ENCODE data around the gene AK3. TPM values are rescaled to one million over a fixed set of nuclear protein-coding genes. Genes with fewer than 3 reads are reported as not detected.
"Not testable (repeated sequence)": the region's sequence is repeated elsewhere in the genome, so short reads cannot be mapped to it uniquely, and the experiment has no call there.

Gene AK3
- total and polyA plus RNA-seq, 2 experiments from 2014 or later, result 62.8 to 80.4 TPM

GRCh38 chr9:4662108-4662988 is 78.7 kb downstream of the AK3 start, which contains the start of gene PLPP6:
Gene PLPP6, plus strand, starts transcription at chr9:4662294. Its CDS starts 82 bp downstream, at chr9:4662376.
- no peaks in the 10 kb centered on the region for H3K27me3 ChIP-seq (replicated peaks; ENCODE audit: insufficient read depth)
- H2AFZ ChIP-seq, result peak within 1 kb of the TSS; percentile 89
- H3F3A ChIP-seq (ENCODE audit: insufficient read depth), result peaks cover 38% of the 10 kb centered on the region
- WGBS, 2 experiments (ENCODE audit: low coverage in 1 of 2, low lambda C conversion rate in 2 of 2, missing lambda C conversion rate in 2 of 2), result 4 to 5% methylated on average over 51 to 54 of the region's 70 CpGs
- H4K20me1 ChIP-seq (ENCODE audit: insufficient read depth), result no peaks in the 10 kb centered on the region
- peak within 1 kb of the TSS; percentile 83 for H3K9ac ChIP-seq
- H3K4me2 ChIP-seq (ENCODE audit: unreplicated experiment), result peak within 1 kb of the TSS; percentile 91
- H3K27ac ChIP-seq, result peak within 1 kb of the TSS; percentile 20; the same call in 1 of the 2 replicates
- no peaks in the 10 kb centered on the region for H3K79me2 ChIP-seq (ENCODE audit: insufficient read depth)
- TF ChIP-seq EZH2phosphoT487 (IDR thresholded peaks at IDR 0.05; ENCODE audit: insufficient read depth, low read depth) (no peak), EZH2 (IDR thresholded peaks at IDR 0.05; ENCODE audit: insufficient read depth, poor library complexity, severe bottlenecking) (no peak)
- DNase-seq, result peak; percentile 94
- H3K4me1 ChIP-seq (ENCODE audit: insufficient read depth), result peaks cover 39% of the 10 kb centered on the region
- H3K36me3 ChIP-seq (ENCODE audit: low read depth), result no peaks in the 10 kb centered on the region
- no peaks in the 10 kb centered on the region for H3K9me2 ChIP-seq (ENCODE audit: insufficient read depth)
- H3K9me3 ChIP-seq (ENCODE audit: low read depth), result no peaks in the 10 kb centered on the region
- H3K4me3 ChIP-seq, result peak within 1 kb of the TSS; percentile 87
- in situ Hi-C loops (cut with MboI), result no loop called here

- in situ Hi-C loops (cut with MboI), result no loop called here
Measured at GRCh38 chr9:4661611-4662010, 79.4 kb downstream of the AK3 start.

DNA sequence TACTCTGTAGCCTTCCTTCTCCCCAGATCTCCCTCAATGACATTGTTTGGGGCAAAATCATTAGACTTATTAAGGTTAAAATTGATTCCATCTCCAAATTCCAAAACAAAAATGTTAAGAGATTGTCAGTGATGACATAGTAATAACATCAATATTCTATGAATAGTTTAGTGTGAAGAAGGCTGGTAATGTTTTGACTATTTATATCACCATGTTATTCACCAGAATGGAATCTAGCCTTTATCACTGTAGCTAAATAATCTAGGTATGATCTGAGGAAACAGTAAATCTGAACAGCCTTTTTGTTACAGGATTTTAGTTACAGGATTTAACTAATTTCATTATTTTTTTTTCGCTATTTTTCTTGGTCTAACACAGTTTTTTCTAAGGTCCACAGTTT is 79.8 kb downstream of the AK3 start:
- in situ Hi-C loops (cut with MboI), result no loop called here
- TF ChIP-seq EZH2phosphoT487 (IDR thresholded peaks at IDR 0.05; ENCODE audit: insufficient read depth, low read depth) (no peak), EZH2 (IDR thresholded peaks at IDR 0.05; ENCODE audit: insufficient read depth, poor library complexity, severe bottlenecking) (no peak)
- Histone ChIP-seq H3K9me2 (ENCODE audit: insufficient read depth) (no peaks in the 10 kb centered on the region), H3K27ac (0 out of 2 replicates have a peak overlapping the region, but pooled peaks have one; percentile 10), H3F3A (ENCODE audit: insufficient read depth) (peaks cover 38% of the 10 kb centered on the region), H3K36me3 (ENCODE audit: low read depth) (no peaks in the 10 kb centered on the region), H3K79me2 (ENCODE audit: insufficient read depth) (no peaks in the 10 kb centered on the region), H3K4me1 (ENCODE audit: insufficient read depth) (peaks cover 39% of the 10 kb centered on the region), H3K9me3 (ENCODE audit: low read depth) (no peaks in the 10 kb centered on the region), H2AFZ (peak overlapping the region; percentile 89; the same call in 1 of the 2 replicates), H4K20me1 (ENCODE audit: insufficient read depth) (no peaks in the 10 kb centered on the region), H3K27me3 (replicated peaks; ENCODE audit: insufficient read depth) (no peaks in the 10 kb centered on the region), H3K9ac (peak overlapping the region; percentile 83; the same call in 1 of the 2 replicates), H3K4me3 (peak overlapping the region; percentile 87), H3K4me2 (ENCODE audit: unreplicated experiment) (peak overlapping the region; percentile 91)
- peak; percentile 52 for DNase-seq
- 95 to 98% methylated on average over 1 of the region's 1 CpG for WGBS, 2 experiments (ENCODE audit: low coverage in 1 of 2, low lambda C conversion rate in 2 of 2, missing lambda C conversion rate in 2 of 2)

More at GRCh38 chr9:4661611-4662010, 79.4 kb downstream of the AK3 start:
- 1 to 2% methylated on average over 5 of the region's 5 CpGs for WGBS, 2 experiments (ENCODE audit: low coverage in 1 of 2, low lambda C conversion rate in 2 of 2, missing lambda C conversion rate in 2 of 2)
- H4K20me1 ChIP-seq (ENCODE audit: insufficient read depth), result no peaks in the 10 kb centered on the region
- peak overlapping the region; percentile 87 for H3K4me3 ChIP-seq
- H3K9me2 ChIP-seq (ENCODE audit: insufficient read depth), result no peaks in the 10 kb centered on the region
- peak overlapping the region; percentile 91 for H3K4me2 ChIP-seq (ENCODE audit: unreplicated experiment)
- H3K79me2 ChIP-seq (ENCODE audit: insufficient read depth), result no peaks in the 10 kb centered on the region
- H3K27ac ChIP-seq, result 0 out of 2 replicates have a peak overlapping the region, but pooled peaks have one; percentile 10
- DNase-seq, result peak; percentile 32
- H3K4me1 ChIP-seq (ENCODE audit: insufficient read depth), result peaks cover 39% of the 10 kb centered on the region
- peak overlapping the region; percentile 89 for H2AFZ ChIP-seq
- H3K27me3 ChIP-seq (replicated peaks; ENCODE audit: insufficient read depth), result no peaks in the 10 kb centered on the region
- no peaks in the 10 kb centered on the region for H3K36me3 ChIP-seq (ENCODE audit: low read depth)
- TF ChIP-seq EZH2 (IDR thresholded peaks at IDR 0.05; ENCODE audit: insufficient read depth, poor library complexity, severe bottlenecking), result no peak
- peak overlapping the region; percentile 83 for H3K9ac ChIP-seq
- no peaks in the 10 kb centered on the region for H3K9me3 ChIP-seq (ENCODE audit: low read depth)
- H3F3A ChIP-seq (ENCODE audit: insufficient read depth), result peaks cover 38% of the 10 kb centered on the region

DNA sequence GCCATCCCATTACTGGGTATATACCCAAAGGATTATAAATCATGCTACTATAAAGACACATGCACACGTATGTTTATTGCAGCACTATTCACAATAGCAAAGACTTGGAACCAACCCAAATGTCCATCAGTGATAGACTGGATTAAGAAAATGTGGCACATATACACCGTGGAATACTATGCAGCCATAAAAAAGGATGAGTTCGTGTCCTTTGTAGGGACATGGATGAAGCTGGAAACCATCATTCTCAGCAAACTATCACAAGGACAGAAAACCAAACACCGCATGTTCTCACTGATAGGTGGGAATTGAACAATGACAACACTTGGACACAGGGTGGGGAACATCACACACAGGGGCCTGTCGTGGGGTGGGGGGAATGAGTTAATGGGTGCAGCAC is 80.3 kb downstream of the AK3 start:
- H3K79me2 ChIP-seq (ENCODE audit: insufficient read depth); H3K9me3 ChIP-seq (ENCODE audit: low read depth); H4K20me1 ChIP-seq (ENCODE audit: insufficient read depth); H3K4me3 ChIP-seq; H2AFZ ChIP-seq; in situ Hi-C loops (cut with MboI); DNase-seq; H3K4me2 ChIP-seq (ENCODE audit: unreplicated experiment); H3K9ac ChIP-seq; H3K9me2 ChIP-seq (ENCODE audit: insufficient read depth); H3K27ac ChIP-seq; H3K27me3 ChIP-seq (replicated peaks; ENCODE audit: insufficient read depth); H3K36me3 ChIP-seq (ENCODE audit: low read depth): not testable (repeated sequence)
- peaks cover 35% of the 10 kb centered on the region for H3F3A ChIP-seq (ENCODE audit: insufficient read depth)
- 81 to 84% methylated on average over 4 to 5 of the region's 5 CpGs for WGBS, 2 experiments (ENCODE audit: low coverage in 1 of 2, low lambda C conversion rate in 2 of 2, missing lambda C conversion rate in 2 of 2)
- peaks cover 36% of the 10 kb centered on the region for H3K4me1 ChIP-seq (ENCODE audit: insufficient read depth)

Other genes with a start within 250 kb of the AK3 start
- 4.6 and 7.9 TPM in 2 replicates for gene PLPP6, start 78.9 kb downstream of the AK3 start, total RNA-seq (2014; rRNA removed; shearing (Covaris generic))
- 7.4 and 7.8 TPM in 2 replicates for gene PLPP6, start 78.9 kb downstream of the AK3 start, polyA plus RNA-seq (2016; fragmentation: Nextera tagmentation; extraction: Ambion mirVana)
- gene SPATA6L, start 74.7 kb downstream of the AK3 start, total RNA-seq (2014; rRNA removed; shearing (Covaris generic)), result 0.65 and 1.0 TPM in 2 replicates
- gene SPATA6L, start 74.7 kb downstream of the AK3 start, polyA plus RNA-seq (2016; fragmentation: Nextera tagmentation; extraction: Ambion mirVana), result 0.69 and 1.4 TPM in 2 replicates
- 26.2 and 32.2 TPM in 2 replicates for gene CDC37L1, start 61.6 kb downstream of the AK3 start, total RNA-seq (2014; rRNA removed; shearing (Covaris generic))
- 24.3 and 26.4 TPM in 2 replicates for gene CDC37L1, start 61.6 kb downstream of the AK3 start, polyA plus RNA-seq (2016; fragmentation: Nextera tagmentation; extraction: Ambion mirVana)
- 4.0 and 7.8 TPM in 2 replicates for gene RCL1, start 51.7 kb upstream of the AK3 start, total RNA-seq (2014; rRNA removed; shearing (Covaris generic))
- 6.9 and 7.7 TPM in 2 replicates for gene RCL1, start 51.7 kb upstream of the AK3 start, polyA plus RNA-seq (2016; fragmentation: Nextera tagmentation; extraction: Ambion mirVana)
- 6.5 and 6.7 TPM in 2 replicates for gene JAK2, start 244.1 kb upstream of the AK3 start, total RNA-seq (2014; rRNA removed; shearing (Covaris generic))
- gene JAK2, start 244.1 kb upstream of the AK3 start, polyA plus RNA-seq (2016; fragmentation: Nextera tagmentation; extraction: Ambion mirVana), result 4.1 and 5.0 TPM in 2 replicates